Inferior parietal cortex (tissue), 1 donor: ENCODE measurements around the gene TSTD1.
A peak's percentile ranks its signal among the peaks of the same experiment; 100 is the strongest.
"Not testable (repeated sequence)": the region's sequence is repeated elsewhere in the genome, so short reads cannot be mapped to it uniquely, and the experiment has no call there.

ENCODE experiments used
- DNase-seq: peaks from one replicate; pipeline ENCODE4 v3.0.0-alpha.2; 2016; ENCODE audit errors: extremely low spot score

TSTD1 gene

DNA sequence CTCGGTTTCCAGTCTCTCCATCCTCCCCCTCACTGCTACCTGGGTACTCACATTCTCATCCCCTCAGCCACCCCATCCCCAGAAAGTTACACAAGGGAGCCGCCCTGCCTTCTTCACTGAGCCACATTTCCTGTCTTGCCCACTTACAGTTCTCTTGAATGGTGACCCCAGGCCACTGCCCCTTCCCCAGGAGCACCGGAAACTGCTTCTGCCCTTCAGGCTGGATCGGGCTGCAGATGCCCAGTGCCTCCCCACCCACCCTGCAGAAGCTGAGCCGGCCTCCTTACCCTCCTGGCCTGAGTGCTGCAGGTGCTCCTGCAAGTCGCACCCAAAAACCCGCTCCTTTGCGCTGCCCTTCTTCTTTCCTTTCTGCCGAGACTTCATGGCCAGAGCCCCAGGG is 30.5 kb upstream of the TSTD1 start:
- no peak for DNase-seq

DNA sequence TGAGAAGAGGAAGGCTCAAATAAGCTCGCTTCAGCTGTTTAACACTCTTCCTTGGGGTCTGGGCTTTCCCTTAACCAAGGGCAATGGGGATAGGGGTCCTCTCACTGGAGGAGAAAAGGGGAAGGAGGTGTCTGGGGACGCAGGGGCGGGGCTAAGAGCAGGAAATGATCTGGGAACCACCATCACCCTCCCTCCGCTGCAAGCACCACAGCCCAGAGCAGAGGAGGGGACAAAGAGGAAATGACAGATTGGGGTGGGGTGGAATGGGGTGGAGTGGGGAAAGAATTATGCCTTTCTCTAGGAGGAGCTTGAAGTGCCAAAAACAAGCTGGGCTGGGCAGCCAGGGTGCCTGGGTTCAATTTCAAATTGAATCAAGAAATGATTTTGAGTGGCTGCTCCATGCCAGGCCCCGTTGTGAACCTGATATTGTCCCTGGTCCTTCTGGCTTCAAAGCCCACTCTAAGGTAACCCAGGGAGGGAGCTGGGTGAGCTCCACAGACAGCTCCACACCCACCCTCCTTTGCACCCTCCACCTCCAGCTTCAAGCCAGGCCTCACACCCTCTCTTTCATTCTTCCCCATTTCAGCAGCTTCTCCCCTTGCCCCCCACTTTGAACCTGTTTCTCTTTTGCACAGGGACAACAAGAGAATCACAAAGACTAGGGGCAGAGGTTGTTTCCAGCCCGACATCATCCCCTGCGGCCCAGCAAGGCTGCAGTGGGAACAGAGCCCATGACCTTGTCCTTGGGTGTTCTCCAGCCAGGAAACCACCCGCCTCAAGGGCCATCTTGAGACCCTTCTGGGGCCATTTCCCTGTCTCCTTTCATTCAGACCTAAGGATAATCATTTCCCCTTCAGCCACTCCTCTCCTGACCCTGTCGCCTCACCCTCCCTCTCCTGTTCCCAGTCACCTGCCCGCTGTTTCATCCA is 29.8 kb upstream of the TSTD1 start:
- DNase-seq: no peak

GRCh38 chr1:161066694-161067093 is 27.9 kb upstream of the TSTD1 start:
- no peak for DNase-seq

DNA sequence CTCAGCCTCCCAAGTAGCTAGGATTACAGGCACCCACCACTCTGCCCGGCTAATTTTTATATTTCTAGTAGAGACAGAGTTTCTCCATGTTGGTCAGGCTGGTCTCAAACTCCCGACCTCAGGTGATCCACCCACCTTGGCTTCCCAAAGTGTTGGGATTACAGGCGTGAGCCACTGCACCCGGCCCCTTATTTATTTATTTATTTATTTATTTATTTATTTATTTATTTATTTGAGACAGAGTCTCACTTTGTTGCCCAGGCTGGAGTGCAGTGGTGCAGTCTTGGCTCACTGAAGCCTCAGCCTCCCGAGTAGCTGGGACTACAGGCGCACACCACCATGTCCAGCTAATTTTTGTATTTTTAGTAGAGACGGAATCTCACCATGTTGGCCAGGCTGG is 26.9 kb upstream of the TSTD1 start:
- not testable (repeated sequence) for DNase-seq

DNA sequence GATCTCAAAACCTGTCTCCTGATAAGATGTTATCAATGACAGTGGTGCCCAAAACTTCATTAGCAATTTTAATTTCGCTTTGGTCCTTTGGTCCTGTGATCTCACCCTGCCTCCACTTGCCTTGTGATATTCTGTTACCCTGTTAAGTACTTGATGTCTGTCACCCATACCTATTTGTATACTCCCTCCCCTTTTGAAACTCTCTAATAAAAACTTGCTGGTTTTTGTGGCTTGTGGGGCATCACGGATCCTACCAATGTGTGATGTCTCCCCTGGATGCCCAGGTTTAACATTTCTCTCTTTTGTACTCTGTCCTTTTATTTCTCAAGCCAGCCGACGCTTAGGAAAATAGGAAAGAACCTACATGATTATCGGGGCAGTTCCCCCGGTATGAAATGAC is 25.2 kb upstream of the TSTD1 start:
- not testable (repeated sequence) for DNase-seq

DNA sequence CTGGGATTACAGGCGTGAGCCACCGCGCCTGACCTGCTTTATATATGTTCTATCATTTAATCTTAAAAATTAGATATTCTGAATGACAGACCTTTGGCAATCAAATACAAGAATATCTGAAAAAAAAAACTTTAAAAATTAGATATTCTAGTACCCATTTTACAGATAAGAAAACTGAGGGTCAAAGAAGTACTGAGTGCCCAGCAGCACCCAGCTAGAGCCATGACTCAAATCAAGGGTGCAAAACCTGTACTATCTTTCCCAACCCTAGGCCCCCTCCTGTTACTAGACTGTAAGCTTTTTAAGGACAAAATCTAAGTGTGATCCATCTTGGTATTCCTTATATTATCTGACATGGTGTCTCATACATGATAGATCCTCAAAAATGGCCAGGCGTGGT is 22.7 kb upstream of the TSTD1 start:
- DNase-seq: no peak

DNA sequence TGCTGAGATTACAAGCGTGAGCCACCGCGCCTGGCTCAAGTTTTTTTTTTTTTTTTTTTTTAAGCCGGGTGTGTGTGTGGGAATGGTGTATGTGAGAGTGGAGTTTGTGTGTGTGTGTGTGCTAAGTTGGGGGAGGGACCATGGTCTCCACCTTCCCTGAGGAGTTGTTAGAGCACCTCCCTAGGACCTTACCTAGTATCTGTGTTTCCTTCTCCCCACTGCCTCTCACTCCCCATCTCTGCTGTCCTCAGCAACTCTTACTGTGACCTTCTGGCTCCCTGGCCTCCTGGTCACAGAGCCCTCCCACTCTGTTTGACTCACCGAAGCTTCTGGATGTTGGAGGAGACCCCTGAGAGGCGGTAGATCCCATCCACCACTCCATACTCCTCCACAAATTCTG is 20.5 kb upstream of the TSTD1 start:
- DNase-seq: no peak

- DNase-seq: no peak
Observed at GRCh38 chr1:161054805-161055204, 16.0 kb upstream of the TSTD1 start.

GRCh38 chr1:161054232-161054631 is 15.5 kb upstream of the TSTD1 start:
- no peak for DNase-seq

DNA sequence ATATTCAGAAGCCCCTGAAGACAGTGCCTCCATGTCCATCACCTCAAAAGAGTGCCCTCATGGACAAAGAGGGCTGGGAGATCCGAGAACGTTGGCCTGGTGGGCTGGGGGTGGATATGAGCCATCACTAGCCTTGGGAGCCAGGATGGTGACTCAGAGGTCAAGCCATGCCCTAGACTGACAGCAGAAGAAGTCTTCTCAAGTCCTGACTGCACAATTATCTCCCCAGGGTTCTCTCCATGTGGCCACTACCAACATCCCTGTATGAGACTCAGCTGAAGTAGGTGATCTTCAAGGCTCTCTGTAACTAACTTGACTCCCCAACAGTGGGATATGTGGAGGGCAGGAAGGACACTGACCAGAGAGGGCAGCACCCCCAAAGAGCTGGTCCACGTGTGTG is 14.1 kb upstream of the TSTD1 start:
- no peak for DNase-seq

DNA sequence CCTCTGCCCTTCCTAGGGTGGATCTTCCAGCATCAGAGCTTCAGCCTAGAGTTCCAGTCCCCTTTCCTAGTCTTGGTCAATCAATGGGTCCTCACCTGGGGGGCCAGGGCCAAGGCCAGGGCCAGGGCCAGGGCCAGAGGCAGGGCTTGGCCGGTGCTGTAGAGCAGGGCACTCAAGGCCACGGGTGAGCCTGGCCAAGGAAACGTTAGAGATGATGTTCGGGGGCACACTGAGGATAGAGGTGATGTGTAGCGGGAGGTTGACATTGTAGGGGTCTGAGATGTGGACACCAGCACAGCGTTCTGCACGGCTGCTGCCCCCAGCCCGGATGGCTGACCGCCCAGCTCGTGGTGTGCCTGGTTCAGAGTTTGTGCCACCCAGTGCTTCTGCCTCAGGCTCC is 12.5 kb upstream of the TSTD1 start:
- no peak for DNase-seq

DNA sequence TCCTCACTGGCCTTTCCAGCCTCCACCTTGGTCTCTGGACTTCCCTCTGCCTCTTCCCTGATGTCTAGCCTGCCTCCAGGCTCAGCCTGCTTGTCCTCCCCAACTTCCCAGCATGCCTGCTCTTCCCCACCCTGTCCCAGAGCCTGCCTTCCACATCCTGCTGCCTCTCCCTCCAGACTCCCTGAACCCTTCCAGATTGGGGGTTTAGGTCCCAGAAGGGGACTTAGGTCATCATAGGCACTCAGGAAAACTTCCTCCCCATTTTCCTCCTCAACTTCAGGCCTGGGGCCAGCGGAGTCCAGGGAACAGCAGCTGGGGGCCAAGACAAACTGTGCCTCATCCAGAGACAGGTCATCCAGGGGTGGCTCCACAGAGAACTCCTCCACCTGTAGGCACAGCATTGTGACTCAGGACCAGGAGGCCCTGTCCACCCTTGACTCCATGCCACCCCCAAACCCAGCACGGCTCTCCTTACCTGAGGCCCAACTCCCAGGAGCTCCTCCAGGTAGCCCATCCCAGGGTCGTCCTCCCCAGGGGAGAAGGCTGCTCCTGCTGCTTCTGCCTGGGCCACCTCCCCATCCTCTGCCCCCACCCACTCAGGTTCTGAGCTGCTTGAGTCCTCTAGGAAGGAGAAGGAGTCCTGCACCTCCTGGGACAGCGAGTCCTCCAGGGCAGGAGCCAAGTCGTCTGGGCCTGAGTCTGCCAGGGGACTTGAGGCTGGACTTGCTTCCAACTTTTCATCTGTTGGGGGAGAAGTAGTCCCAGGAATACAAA is 10.4 kb upstream of the TSTD1 start:
- DNase-seq: no peak

DNA sequence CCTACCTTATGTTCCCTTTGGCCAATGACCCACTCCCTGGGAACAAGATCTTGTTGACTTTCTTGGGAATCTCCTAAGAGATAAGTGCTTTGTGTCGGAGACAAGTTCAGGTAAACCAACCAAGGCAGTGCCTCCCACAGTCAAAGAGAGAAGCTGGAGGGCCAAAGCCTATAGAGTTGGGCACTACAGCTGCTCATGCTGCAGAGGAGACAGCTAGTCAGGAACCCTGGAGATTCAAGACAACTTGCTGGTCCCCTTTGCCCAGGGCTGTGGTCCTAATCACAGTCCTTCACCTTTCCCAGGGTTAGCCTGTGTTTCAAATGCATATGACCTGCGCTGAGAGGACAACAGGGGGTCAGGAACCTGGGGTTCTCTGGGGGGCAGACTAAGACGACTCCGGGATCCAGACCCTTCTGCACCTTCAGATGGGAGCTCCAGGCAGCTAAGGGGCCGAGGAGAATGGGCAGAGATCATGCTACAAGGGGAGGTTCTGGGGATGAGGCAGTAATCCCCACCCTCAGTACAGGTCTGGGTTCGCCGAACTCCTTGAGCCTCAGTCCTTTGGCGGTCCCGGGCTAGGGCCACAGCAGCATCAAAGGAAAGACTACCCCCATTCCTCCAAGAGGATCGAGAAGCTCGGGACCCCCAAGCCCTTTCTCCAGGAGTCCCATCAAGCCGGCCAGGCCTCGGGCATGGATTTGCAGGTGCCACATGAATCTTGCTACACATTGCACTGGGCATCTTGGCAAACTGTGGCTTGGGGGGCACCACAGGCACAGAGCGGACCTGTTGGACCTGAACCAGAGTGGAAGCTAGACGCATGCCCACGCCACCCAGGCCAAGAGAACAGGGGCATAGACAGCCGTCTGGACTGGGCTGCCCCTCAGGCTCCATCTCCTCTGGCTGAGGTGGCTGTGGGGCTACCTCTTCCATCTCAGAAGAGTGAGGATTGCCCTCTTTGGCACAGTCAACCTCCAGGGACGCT is 9.0 kb upstream of the TSTD1 start:
- DNase-seq: no peak

DNA sequence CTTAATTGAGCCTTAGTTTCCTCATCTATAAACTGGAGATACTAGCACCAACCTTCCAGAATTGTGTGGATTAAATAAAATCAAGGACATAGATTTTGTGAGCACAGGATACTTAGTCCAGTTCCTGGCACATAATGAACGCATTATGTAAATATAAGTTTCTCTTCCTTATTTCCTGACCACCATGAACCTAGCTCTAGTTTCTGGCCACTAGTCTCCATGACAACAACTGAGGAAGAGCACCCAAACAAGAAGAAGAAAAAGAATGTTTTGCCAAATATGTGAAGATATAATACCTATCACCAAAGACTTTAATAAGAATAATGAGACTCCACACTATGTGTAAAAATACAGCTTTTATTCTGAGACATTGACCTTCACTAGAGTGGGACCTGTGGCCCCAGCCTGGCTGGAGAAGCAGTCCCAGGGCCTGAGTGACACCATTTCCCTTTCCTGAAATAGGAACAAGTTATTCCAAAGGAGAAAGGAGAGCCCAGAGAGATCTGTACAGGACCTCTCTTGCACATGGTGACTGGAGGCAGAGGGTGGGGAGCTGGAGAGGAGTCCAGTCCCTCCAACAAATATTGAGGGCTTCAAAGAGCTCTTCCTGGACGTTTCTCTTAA is 8.0 kb upstream of the TSTD1 start:
- no peak for DNase-seq

DNA sequence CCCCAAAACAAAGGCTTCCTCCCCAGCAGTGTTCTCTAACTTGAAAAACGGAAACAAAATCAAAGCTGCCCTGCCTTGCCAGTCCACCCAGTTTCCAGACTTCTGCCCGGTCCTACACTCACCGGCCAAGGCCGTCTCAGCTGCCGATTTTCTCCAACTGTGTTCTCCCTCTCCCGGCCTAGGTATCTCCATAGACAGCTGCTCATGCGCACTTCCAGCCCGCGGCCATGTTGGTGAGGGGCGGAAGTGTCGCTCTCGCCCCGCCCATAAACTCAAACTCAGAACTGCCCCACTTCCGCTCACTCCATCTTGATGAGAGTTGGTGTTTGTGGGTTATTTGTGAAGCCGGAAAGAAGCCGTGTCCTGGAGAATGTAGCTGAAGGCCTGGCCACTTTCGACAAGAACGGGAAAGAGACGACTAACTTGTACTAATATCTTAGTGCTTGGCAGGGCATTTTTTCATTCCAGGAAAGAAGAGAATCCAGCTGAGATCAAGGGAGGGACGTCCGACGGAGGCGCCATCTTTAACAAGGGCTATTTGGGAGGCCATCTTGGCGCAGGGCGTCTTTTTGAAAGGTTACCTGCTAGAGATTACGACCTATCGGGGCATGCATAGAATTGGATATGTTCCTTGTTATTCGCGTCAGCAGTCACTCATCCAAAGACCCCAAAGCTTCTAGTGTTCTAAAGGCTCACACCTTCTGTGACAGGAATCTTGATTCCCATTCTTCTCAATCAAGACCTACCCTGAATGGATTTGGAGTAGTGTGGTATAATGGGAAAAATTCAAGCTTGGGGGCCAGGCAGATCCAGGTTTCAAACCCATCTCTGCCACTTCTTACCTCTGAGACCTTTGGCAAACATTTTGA is 7.2 kb upstream of the TSTD1 start, which contains the start of gene USF1:
TSS of gene USF1 (minus strand) at position 242 of the 869 bp plus-strand sequence. CDS start 2,702 bp downstream, outside the sequence.
- DNase-seq: peak; percentile 98

DNA sequence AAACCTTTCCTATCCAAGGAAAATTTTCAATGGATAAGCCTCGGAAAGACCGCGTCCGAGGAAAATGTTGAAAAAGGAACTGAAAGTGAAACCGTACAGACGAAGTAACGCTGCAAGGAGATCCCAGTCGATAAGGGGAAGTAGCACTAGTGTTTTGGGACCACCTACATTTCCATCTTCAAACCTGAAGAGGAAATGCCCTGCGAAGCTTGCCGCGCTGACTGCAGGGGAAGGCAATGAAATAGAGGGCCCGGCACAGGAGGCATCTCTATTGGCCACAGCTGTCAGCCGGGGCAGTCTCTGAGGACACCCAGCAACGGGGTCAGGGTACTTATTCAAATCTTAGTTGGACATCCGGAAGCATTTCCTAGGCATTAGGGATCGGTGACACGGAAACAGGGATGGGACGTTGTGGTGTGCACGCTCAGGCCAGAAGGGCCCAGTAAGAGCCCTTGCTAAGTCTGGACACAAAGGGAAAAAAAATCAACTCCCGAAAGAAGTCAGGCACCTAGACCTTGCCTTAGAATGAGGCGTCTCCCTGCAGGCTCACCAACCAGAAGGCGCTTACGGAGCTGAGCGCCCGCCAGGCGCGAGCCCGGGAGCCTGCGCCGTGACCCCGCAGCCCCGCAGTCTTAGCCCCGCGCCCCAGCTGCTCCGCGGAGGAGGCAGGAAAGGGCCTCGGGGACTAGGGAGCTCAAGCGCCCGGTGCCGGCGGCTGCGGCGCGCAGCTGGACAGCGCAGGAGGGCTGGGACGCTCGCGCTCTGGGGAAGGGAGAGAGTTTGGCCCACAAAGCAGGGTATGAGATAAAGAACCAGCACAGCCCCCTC is 6.4 kb upstream of the TSTD1 start:
- peak; percentile 60 for DNase-seq

DNA sequence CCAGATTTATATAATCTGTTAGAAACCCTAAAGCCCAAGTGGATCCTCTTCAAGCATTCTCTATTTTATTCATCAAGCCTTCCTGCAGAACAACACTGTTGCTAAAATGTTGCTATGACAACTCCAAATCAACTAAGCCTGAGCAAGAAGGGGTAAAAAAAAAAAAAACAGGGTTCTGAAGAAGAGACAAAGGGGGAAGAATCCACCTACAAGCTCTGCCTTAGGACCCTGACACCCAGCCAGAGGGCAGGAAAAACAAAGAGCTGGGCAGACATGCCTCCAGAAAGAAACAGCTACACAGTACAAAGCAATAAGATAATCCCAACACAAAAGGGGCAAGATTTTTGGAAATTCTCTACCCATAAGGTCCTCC is 5.8 kb upstream of the TSTD1 start:
- DNase-seq: no peak

DNA sequence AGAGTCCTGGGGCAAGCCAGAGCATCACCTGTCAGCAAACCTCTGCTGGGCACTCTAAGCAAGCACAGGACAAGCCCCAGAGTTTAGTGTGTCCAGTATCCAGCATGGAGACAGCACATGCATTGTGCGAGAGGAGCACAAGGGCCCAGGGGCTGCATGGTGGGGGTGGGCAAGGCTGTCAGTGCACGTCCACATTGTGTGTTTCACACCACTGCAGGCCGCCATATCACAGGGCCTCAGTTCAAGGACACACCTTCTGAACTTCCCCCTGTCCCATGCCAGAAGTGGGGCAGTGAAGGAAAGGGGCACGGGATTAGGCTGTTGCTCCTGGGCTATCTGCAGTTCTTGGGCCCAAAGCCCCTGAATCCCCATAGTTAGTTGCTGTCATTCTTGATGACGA is 782 bp upstream of the TSTD1 start:
- DNase-seq: no peak

DNA sequence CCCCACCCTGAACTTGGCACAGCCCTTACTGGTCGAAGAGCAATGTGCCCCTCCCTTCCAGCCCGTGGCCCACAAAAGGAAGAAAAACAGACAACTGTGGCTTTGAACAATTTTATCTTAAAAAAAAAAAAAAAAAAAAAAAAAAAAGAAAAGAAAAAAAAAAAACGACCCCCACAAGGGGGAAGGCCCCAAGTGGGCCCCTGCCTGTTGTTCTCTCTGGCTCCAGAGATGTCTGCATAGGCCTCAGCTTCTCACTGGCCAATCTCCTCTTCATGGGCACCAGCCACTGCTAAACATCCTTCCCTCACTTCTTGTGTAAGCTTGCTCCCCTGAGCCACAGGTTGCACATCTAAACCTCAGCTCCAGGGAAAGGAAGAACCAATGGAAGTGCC is 386 bp upstream of the TSTD1 start:
- DNase-seq: no peak
